Measurements from ENCODE around the gene MAMDC4.

- TF ChIP-seq CTCF (IDR thresholded peaks at IDR 0.05) (no peak), POLR2AphosphoS5 (IDR thresholded peaks at IDR 0.05) (no peak), POLR2A (IDR thresholded peaks at IDR 0.05) (no peak)
Measured at GRCh38 chr9:136821826-136822544, 30.2 kb upstream of the MAMDC4 start.

Data from prostate gland (tissue), 2 donors.